Neuronal stem cell (in vitro differentiated cells): ENCODE results near the gene ENOX1.

Experiments used
- DNase-seq: peaks from one replicate; pipeline ENCODE4 v3.0.0-alpha.2; 2013; ENCODE audit warnings: low spot score
- H2AFZ ChIP-seq: one replicate; pipeline ENCODE4 v1.6.1; 2013; ENCODE audit warnings: mild to moderate bottlenecking, low read length, inconsistent platforms
- H2AK5ac ChIP-seq: 2 replicates; pipeline ENCODE4 v1.6.1; 2013; ENCODE audit warnings: low read depth, mild to moderate bottlenecking, inconsistent platforms, low read length, moderate library complexity, mixed read lengths
- H2BK120ac ChIP-seq: 2 replicates; pipeline ENCODE4 v1.6.1; 2013; ENCODE audit warnings: low read depth, mild to moderate bottlenecking, inconsistent platforms, low read length, moderate library complexity, mixed read lengths
- H2BK12ac ChIP-seq: one replicate; pipeline ENCODE4 v1.6.1; 2013; ENCODE audit warnings: low read length, inconsistent platforms
- H2BK15ac ChIP-seq: 2 replicates; pipeline ENCODE4 v1.6.1; 2013; ENCODE audit warnings: mild to moderate bottlenecking, low read length, inconsistent platforms, mixed read lengths
- H2BK5ac ChIP-seq: one replicate; pipeline ENCODE4 v1.6.1; 2013; ENCODE audit warnings: inconsistent platforms, mild to moderate bottlenecking, low read length, moderate library complexity
- H3K14ac ChIP-seq: one replicate; pipeline ENCODE4 v1.6.1; 2013; ENCODE audit warnings: low read length, inconsistent platforms
- H3K18ac ChIP-seq: 2 replicates; pipeline ENCODE4 v1.6.1; 2013; ENCODE audit warnings: low read length, inconsistent platforms
- H3K23ac ChIP-seq: 2 replicates; pipeline ENCODE4 v1.6.1; 2013; ENCODE audit warnings: low read depth, mild to moderate bottlenecking, mixed read lengths, low read length, inconsistent platforms; ENCODE audit not compliant: poor library complexity
- H3K27ac ChIP-seq: replicated peaks from 3 replicates; pipeline ENCODE4 v1.5.1; 2013; ENCODE audit warnings: low read length, inconsistent platforms
- H3K27me3 ChIP-seq, 3 experiments: 2 replicates each; pipeline ENCODE4 v1.6.1; 2013; ENCODE audit warnings: low read length in 3 of 3, mild to moderate bottlenecking in 2 of 3, inconsistent platforms in 1 of 3, low read depth in 1 of 3, mixed read lengths in 1 of 3, moderate library complexity in 1 of 3; ENCODE audit not compliant: control insufficient read depth in 3 of 3, insufficient read depth in 3 of 3
- H3K36me3 ChIP-seq, 2 donors: replicated peaks in 1 of 2; 2 replicates each; pipeline ENCODE4 v1.6.1; 2013; ENCODE audit warnings: low read length in 2 of 2; ENCODE audit not compliant: control insufficient read depth in 2 of 2, insufficient read depth in 2 of 2
- H3K4ac ChIP-seq: 2 replicates; pipeline ENCODE4 v1.6.1; 2013; ENCODE audit warnings: inconsistent platforms, mild to moderate bottlenecking, low read length, moderate library complexity
- H3K4me1 ChIP-seq, 2 donors: 1 replicate in 1 of 2; 2 replicates in 1 of 2; pipeline ENCODE4 v1.6.1; 2013; ENCODE audit warnings: low read length in 2 of 2, low read depth in 1 of 2; ENCODE audit not compliant: control insufficient read depth in 2 of 2, insufficient read depth in 1 of 2
- H3K4me2 ChIP-seq: one replicate; pipeline ENCODE4 v1.6.1; 2013; ENCODE audit warnings: mild to moderate bottlenecking, low read length, inconsistent platforms; ENCODE audit not compliant: insufficient read depth, poor library complexity, severe bottlenecking
- H3K4me3 ChIP-seq, 2 donors: 2 replicates each; pipeline ENCODE4 v1.5.1; 2013; ENCODE audit warnings: low read length in 2 of 2, mild to moderate bottlenecking in 2 of 2, inconsistent platforms in 1 of 2, moderate library complexity in 1 of 2
- H3K79me1 ChIP-seq: one replicate; pipeline ENCODE4 v1.6.1; 2013; ENCODE audit warnings: low read depth, mild to moderate bottlenecking, inconsistent platforms, low read length, moderate library complexity
- H3K9ac ChIP-seq: one replicate; pipeline ENCODE4 v1.6.1; 2013; ENCODE audit warnings: mild to moderate bottlenecking, low read depth, low read length, inconsistent platforms; ENCODE audit not compliant: poor library complexity
- H3K9me3 ChIP-seq, 2 donors: replicated peaks in 1 of 2; 2 replicates each; pipeline versions ENCODE3 to v1.6.1; 2013; ENCODE audit warnings: low read length in 2 of 2, mild to moderate bottlenecking in 2 of 2, inconsistent platforms in 1 of 2, low read depth in 1 of 2, mixed read lengths in 1 of 2, moderate library complexity in 1 of 2; ENCODE audit not compliant: control insufficient read depth in 2 of 2, insufficient read depth in 1 of 2
- H4K8ac ChIP-seq: one replicate; pipeline ENCODE4 v1.6.1; 2013; ENCODE audit warnings: low read depth, mild to moderate bottlenecking, inconsistent platforms, low read length, moderate library complexity
- H4K91ac ChIP-seq: one replicate; pipeline ENCODE4 v1.6.1; 2013; ENCODE audit warnings: low read length, low read depth, mild to moderate bottlenecking, inconsistent platforms; ENCODE audit not compliant: poor library complexity
- WGBS, 2 donors: extraction: QIAGEN DNeasy Blood & Tissue Kit; methylation state at CpG; one replicate each; pipeline ENCODE4 v1.1.7; 2013; ENCODE audit warnings: missing lambda C conversion rate in 2 of 2, mixed read lengths in 1 of 2; ENCODE audit not compliant: insufficient read length in 2 of 2, insufficient replicate concordance in 1 of 2; ENCODE audit errors: extremely low coverage in 2 of 2; 5-methylcytosine and 5-hydroxymethylcytosine counted together

Gene ENOX1

DNA sequence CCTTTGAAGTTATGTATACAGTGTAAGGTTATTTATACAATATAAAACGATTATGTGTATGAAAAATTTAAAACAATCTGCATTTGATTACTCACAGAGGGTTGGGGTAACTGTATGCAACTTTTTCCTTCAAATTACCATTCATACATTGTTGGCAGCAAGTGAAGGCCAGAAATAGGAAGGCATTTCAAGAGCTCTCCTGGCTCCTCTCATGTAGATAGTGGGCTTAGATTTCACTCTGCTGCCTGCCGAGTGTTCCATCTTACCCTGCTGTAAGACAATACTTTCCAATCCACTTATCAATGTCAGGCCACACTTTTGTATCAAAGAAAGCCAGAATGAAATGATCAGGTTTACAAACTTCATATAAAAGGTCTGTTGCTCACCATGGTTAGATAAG, 518.1 kb downstream of the ENOX1 start:
- Histone ChIP-seq H3K27ac (no peak overlapping the region), H3K18ac (no peak overlapping the region)

DNA sequence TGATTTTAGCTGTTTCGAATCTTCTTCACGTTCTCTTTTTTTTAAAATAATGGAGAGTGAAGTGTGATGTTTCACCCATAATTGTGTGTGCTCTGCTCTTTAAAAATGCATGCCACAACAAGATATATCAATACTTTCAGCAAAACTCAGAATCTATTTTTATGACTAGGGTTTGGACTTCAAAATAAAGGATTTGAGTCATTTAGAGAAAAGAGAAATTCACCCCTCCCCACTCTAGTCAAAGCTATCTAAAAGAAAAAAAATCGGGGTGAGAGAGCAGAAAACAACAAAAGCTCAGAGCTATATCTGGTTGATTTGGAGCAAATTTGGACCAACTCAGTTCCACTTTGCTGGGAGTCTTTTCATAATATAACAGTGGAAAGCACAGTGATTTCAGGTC, 518.9 kb downstream of the ENOX1 start:
- Histone ChIP-seq H3K14ac (no peak overlapping the region), H3K4ac (no peak overlapping the region), H3K79me1 (no peaks in the 10 kb centered on the region), H2BK15ac (no peak overlapping the region), H3K23ac (no peak overlapping the region), H3K4me3 (no peak overlapping the region), H3K4me2 (no peak overlapping the region), H4K8ac (no peak overlapping the region), H3K9ac (no peak overlapping the region), H2BK5ac (no peak overlapping the region), H3K36me3 (no peaks in the 10 kb centered on the region), H3K9me3 (peaks cover 0 to 1% of the 10 kb centered on the region in 2 donors), H3K18ac (no peak overlapping the region), H2AK5ac (no peak overlapping the region), H2BK12ac (no peak overlapping the region), H2BK120ac (no peak overlapping the region), H3K27me3 (no peaks in the 10 kb centered on the region), H3K27ac (no peak overlapping the region), H4K91ac (no peak overlapping the region), H2AFZ (no peak overlapping the region), H3K4me1 (peaks cover 14 to 33% of the 10 kb centered on the region in 2 donors)
- no peak for DNase-seq
- no CpG with 5 or more reads among the region's 3 CpGs for WGBS, 2 donors

More for the DNA sequence above, 518.1 kb downstream of the ENOX1 start:
- no CpG with 5 or more reads among the region's 2 CpGs for WGBS, 2 donors
- no peak overlapping the region for H3K23ac ChIP-seq
- H2BK120ac ChIP-seq = no peak overlapping the region
- H2BK12ac ChIP-seq = no peak overlapping the region
- no peak overlapping the region for H3K4ac ChIP-seq
- no peak overlapping the region for H3K4me2 ChIP-seq
- H2AK5ac ChIP-seq = no peak overlapping the region
- H3K9ac ChIP-seq = no peak overlapping the region
- no peaks in the 10 kb centered on the region for H3K36me3 ChIP-seq
- H3K79me1 ChIP-seq = no peaks in the 10 kb centered on the region
- peaks cover 0 to 1% of the 10 kb centered on the region in 2 donors for H3K9me3 ChIP-seq
- no peak overlapping the region for H2BK15ac ChIP-seq
- H3K27me3 ChIP-seq = no peaks in the 10 kb centered on the region
- DNase-seq = no peak
- H2BK5ac ChIP-seq = no peak overlapping the region
- no peak overlapping the region for H3K4me3 ChIP-seq
- H4K91ac ChIP-seq = no peak overlapping the region
- peaks cover 16 to 35% of the 10 kb centered on the region in 2 donors for H3K4me1 ChIP-seq
- H3K14ac ChIP-seq = no peak overlapping the region
- no peak overlapping the region for H4K8ac ChIP-seq
- peak overlapping the region; percentile 63 for H2AFZ ChIP-seq

DNA sequence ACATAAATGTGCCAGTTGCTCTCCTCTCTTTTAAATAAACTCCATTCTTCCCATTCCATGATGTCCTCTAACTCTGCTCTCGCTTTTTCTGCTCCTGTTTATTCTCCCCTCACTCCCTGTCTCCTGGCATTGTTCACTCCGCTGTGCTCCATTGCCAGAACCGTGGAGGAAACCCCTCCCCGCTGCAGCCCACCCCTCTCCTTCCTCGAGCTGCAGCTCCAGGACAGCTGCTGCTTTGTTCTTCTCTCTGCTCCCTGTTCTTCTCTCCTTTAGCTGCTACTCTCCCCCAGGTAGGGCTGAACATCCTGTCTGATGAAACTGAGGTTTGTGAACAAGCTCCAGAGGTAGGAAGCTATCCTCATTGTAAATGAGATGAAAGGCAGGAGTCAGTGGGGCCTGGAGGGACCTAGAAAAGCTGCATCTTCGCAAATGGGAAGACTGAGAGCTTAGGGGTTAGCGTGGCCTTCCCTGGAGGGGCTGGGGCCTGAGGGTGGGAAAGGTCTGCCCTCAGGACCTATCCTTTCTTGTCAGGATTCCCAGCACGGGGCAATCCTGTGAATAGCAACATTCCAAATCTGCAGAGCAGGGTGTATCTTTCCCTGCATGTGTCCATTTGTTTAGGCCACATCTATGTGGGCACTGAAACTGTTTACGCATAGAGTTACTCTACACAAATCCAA, 519.7 kb downstream of the ENOX1 start:
- Histone ChIP-seq H4K8ac (no peak overlapping the region), H2AFZ (peak overlapping the region; percentile 90), H2AK5ac (no peak overlapping the region), H3K36me3 (no peaks in the 10 kb centered on the region), H3K27me3 (no peaks in the 10 kb centered on the region), H3K4me1 (peaks cover 12 to 30% of the 10 kb centered on the region in 2 donors), H3K4ac (no peak overlapping the region), H3K27ac (peak overlapping the region; percentile 45), H2BK120ac (no peak overlapping the region), H3K79me1 (no peaks in the 10 kb centered on the region), H3K9me3 (peaks cover 0 to 1% of the 10 kb centered on the region in 2 donors), H4K91ac (no peak overlapping the region), H3K4me3 (no peak overlapping the region), H2BK15ac (no peak overlapping the region), H3K14ac (no peak overlapping the region), H3K23ac (no peak overlapping the region), H2BK12ac (no peak overlapping the region), H3K4me2 (no peak overlapping the region), H3K9ac (no peak overlapping the region), H3K18ac (peak overlapping the region; percentile 23), H2BK5ac (no peak overlapping the region)
- no CpG with 5 or more reads among the region's 9 CpGs for WGBS, 2 donors
- DNase-seq = peak; percentile 30

DNA sequence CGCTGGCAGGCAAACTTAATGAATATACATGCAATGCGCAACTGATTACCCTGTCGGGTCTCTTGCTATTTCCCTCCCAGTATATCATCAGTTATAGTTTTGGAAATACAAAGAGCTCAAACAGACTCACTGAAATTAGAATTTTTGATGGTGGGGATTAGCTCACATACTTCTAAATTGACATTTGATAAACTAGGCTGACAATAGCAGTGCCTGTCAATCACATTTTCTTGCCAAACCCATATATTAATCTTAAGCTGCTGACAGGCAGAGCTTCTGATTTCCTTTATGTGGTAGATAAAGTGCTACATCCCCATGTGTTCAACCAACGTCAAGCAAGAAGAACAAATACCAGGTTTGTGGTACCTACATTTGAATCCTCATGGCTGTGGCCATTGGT, 521.7 kb downstream of the ENOX1 start:
- Histone ChIP-seq H2BK120ac (no peak overlapping the region), H3K14ac (no peak overlapping the region), H4K8ac (no peak overlapping the region), H3K9me3 (no peaks in the 10 kb centered on the region), H3K36me3 (no peaks in the 10 kb centered on the region), H3K4me3 (no peak overlapping the region), H3K18ac (no peak overlapping the region), H4K91ac (no peak overlapping the region), H3K9ac (no peak overlapping the region), H3K4me1 (peaks cover 12 to 22% of the 10 kb centered on the region in 2 donors), H2BK5ac (no peak overlapping the region), H3K79me1 (no peaks in the 10 kb centered on the region), H3K4ac (no peak overlapping the region), H3K23ac (no peak overlapping the region), H2BK15ac (no peak overlapping the region), H2BK12ac (no peak overlapping the region), H2AFZ (no peak overlapping the region), H2AK5ac (no peak overlapping the region), H3K27me3 (no peaks in the 10 kb centered on the region), H3K27ac (no peak overlapping the region), H3K4me2 (no peak overlapping the region)
- no peak for DNase-seq
- WGBS, 2 donors = no CpG with 5 or more reads among the region's 4 CpGs
